Stimulated activated CD4-positive, alpha-beta T cell treated with anti-CD3 and anti-CD28 coated beads, TNF-alpha, amount 100 ng/mL, for 48 hours (primary cell): ENCODE results near the gene GATB.

ENCODE experiments used
- DNase-seq, 3 donors: peaks; one replicate each; pipeline ENCODE4 v3.0.0-alpha.2; 2020; ENCODE audit warnings: low read depth in 3 of 3

GATB gene

GRCh38 chr4:151760712-151761661, at the start of gene GATB:
Gene GATB, minus strand, starts transcription at chr4:151761007. Its CDS starts 25 bp downstream, at chr4:151760982.
- DNase-seq: peak; percentile 77 to 89 (median 80)

DNA sequence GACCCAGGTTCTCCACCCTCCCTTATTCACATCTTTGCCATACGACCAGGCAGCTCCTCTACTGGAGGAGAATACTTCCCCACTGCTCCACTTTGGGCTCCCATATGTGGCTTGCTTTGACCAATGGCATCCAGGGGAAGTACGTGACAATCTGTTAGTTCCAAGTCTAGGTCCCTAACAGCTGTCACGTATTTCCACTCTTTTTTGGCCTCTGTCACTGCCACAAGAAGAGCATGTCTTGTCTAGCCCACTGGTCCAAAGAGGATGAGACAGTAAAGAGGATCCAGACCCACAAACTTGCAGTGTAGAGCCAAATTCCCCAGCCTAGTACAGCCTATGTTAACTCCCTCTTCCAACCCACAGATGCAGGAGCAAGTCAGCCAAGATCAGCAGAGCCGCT, 49.7 kb upstream of the GATB start:
- no peak for DNase-seq

GRCh38 chr4:151809716-151810115, 48.9 kb upstream of the GATB start:
- DNase-seq: no peak

GRCh38 chr4:151808542-151808941, 47.7 kb upstream of the GATB start:
- DNase-seq: no peak

DNA sequence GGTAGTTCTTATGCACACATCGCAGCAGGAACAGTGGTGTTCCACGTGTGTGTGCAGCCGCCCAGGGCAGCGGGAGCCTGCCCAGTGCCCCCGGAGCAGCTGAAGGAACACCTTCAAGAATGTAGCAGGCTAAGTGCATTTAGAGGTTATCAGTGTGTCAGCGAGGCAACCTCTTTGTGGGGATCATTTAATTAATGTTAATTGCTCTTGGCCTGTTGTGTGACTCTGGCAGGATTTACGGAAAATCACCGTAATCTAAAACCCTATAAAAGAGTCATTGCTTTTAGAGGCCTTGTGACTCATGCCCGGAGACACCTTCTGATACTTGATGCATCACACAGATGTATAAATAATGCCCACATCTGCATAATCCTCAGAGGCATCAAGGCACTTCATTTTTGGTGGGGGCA, 47.3 kb upstream of the GATB start:
- no peak for DNase-seq

GRCh38 chr4:151807220-151807619, 46.4 kb upstream of the GATB start:
- no peak for DNase-seq

- no peak for DNase-seq
Measured at GRCh38 chr4:151806511-151806927, 45.7 kb upstream of the GATB start.

DNA sequence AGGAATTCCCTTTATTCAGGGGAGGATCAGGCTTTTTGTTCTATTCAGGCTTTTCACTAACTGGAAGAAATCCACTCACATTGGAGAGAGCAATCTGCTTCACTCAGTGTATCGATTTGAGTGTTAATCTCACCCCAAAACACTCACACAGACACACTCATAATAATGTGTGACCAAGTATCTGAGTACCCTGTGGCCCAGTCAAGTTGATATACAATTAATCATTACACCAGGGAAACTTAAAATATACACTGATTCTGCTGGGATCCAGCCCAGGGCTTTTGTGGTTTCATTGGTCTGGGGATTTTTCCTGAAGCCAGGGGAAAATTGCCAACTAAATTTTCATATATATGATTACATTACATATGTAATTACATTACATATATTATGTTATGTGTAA, 44.0 kb upstream of the GATB start:
- no peak for DNase-seq

GRCh38 chr4:151804086-151804630, 43.4 kb upstream of the GATB start:
- no peak for DNase-seq

DNA sequence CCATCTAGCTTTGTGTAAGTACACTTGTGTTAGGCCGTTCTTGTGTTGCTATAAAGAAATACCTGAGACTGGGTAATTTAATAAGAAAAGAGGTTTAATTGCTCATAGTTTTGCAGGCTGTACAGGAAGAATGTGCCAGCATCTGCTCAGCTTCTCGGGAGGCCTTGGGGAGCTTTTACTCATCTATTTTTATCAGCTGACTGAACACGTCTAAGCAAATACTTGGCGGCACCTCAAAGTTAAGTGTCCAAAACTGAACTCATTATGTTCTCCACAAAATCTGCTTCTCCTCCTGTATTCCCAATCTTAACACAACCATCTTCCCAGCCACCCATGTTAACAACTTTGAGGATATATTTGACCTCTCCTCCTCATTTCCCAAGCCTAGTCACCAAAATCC, 42.4 kb upstream of the GATB start:
- no peak for DNase-seq

DNA sequence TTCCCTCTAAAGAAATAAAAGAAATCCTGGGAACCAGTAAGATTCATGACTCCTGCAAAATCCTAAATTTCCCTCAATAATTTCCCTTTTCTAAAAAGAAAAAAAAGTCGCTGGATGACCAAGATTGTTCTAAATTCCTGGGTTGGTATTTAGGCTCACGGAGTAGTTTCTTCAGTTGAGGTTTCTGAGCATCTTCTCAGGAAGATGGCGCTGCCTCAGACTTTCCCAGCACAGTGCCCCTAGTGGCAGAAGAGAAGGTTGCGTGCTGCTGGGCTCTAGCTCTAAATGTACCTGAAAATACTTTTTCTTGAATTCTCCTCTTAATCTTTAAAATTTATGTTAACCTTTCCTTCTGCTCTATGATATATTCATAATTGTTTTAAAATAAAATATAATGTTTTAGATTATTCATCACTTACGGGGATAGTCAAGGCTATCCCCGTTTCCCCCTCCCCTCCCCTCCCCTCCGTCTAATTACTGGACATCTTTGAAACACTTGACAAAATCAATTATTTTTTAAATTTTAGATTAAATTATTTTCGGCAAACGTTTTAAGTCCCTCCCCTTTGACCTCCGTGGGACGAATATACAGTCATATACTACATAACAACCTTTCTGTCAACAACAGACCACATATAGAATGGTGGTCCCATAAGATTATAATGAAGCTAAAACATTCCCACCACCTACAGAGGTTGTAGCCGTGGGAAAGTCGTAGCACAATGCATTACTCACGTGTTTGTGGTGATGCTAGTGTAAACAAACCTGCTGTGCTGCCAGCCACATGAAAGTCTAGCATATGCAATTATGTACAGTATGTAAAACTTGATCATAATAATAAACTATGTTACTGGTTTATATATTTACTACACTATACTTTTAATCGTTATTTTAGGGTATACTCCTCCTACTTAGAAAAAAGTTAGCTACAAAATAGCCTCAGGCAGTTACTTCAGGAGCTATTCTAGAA, 41.0 kb upstream of the GATB start:
- DNase-seq: peak; percentile 28 to 58 (median 45)

DNA sequence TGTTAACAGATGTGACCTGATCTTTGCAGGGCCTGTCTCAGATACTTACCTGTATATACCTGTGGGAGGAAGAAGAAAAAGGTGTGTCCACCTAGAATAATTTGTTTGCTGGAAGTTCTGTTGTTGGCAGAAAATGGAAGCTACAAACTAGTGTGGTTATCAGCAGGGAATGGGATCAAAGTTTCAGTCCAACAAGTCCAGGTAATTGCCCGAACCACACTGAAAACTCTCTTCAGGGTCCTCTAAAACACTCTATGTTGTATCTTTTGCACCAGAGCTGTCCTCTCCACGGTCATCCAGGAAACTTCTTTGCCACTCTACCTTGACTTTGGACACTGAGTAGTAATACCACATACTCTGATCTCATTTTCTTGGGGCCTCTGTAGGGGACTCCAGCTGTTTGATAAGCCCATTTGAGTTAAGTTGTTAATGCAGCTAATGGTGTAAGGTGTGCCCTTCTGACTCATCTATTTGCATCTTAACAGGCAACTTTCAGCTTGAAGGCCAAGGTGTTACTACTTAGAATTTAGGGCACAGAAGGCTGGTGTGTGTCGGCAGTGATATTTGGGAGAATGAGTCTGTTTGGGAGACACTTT, 38.7 kb upstream of the GATB start:
- no peak for DNase-seq

GRCh38 chr4:151798678-151799416, 38.0 kb upstream of the GATB start:
- no peak for DNase-seq

- no peak for DNase-seq
Measured at GRCh38 chr4:151797853-151798252, 37.0 kb upstream of the GATB start.

- no peak for DNase-seq
Measured at GRCh38 chr4:151797131-151797530, 36.3 kb upstream of the GATB start.

DNA sequence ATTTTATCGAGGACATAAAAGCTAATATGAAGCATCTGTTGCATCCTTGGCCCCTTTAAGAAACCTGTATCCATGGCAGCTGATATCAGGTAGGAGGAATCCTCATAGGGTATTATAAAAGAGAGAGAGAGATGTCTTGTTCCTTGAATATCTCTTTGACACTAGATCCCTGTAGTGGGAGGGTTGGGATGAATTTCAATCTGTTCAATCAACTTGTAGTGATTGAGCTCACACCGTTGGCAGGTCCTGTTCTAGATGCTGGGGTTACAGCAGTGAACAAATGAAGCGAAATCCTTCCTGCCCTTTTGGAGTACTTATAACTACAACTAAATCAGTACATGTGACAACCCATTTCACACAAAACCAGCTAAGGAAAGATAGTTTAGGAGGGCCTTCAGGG, 35.3 kb upstream of the GATB start:
- no peak for DNase-seq

GRCh38 chr4:151792995-151793394, 32.2 kb upstream of the GATB start:
- DNase-seq: no peak

DNA sequence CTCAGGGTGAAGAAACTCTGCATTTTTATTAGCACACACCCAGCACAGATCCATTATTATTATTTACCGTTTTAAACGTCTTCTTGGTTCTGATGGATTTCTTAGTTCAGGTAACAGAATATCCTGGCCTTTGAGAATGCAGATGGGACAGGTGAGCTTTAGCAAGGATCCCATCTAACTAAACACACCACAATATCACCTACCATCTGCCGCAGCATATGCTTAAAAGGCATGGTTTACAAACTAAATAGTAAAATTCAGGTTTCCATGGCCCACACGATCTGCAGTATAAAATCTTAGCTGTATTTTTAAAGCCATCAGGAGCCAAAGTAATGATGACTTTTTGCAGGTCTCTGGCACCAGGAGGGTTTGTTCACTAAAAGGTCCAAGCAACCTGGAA, 31.7 kb upstream of the GATB start:
- no peak for DNase-seq

DNA sequence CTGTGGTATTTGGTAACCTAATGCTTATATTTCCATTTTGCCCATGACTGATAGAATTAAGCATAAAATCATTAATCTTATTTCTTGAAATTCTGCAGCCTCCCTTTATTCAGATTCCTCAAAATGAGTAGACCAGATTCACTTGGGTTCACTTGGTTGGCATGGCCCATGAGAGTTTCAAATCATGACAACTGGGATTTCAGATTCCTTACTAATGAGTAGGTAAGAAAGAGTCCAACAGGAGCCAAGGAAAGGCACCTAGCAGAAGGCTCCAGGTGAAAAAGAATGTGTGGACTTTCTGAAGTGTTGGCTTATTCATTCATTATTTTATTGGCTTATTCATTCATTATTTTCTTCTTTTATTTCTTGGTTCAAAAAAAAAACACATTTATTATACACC, 27.2 kb upstream of the GATB start:
- no peak for DNase-seq

DNA sequence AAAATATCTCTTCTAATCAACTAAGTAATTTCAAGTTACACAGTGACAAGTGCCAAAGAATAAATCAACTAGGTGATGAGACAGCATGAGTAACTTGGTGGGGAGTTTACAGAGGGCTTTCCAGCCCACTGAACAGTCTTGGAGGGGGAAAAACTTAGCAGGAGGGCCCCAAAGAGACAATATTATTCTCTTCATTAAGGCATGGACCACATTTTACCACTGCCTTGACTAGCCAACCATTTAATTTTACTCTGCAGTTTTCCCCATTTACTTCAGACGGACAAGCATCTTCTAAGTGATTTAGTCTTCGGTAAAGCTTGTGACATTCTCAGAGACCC, 25.3 kb upstream of the GATB start:
- DNase-seq: no peak

- no peak for DNase-seq
Measured at GRCh38 chr4:151785484-151786157, 24.8 kb upstream of the GATB start.
